GM12878 (cell line): Measurements from ENCODE around the gene STAG1. TPM values are rescaled to one million over a fixed set of nuclear protein-coding genes. Genes with fewer than 3 reads are reported as not detected.
"Not testable (repeated sequence)": the region's sequence is repeated elsewhere in the genome, so short reads cannot be mapped to it uniquely, and the experiment has no call there.

ENCODE experiments used
- ATAC-seq: fragments of 200-7000 bp; cut with Tn5 transposase; 3 replicates; pipeline ENCODE4 v1.9.1; 2020; ENCODE audit warnings: mild to moderate bottlenecking, moderate library complexity
- BruUV-seq: library from RNA; stranded (reverse); fragments of 400-500 nt; replicated peaks from 2 replicates; lab custom pipeline; 2021; lab: Mats Ljungman, UMichigan
- CTCF ChIA-PET: fragments of 300-600 bp; sonication (Branson Sonifier 250); formaldehyde crosslinking; extraction: SDS; loops from one replicate; lab custom pipeline; 2021; ENCODE audit warnings: inconsistent platforms; lab: Yijun Ruan, JAX
- POLR2A ChIA-PET: fragments of 350-600 bp; formaldehyde crosslinking; extraction: SDS; loops from one replicate; lab custom pipeline; 2021; ENCODE audit warnings: inconsistent platforms; lab: Charles Lee
- RAD21 ChIA-PET: fragments of 300-600 bp; sonication (Branson Sonifier 250); formaldehyde crosslinking; loops from one replicate; lab custom pipeline; 2023; ENCODE audit warnings: antibody characterized with exemption; ENCODE audit not compliant: unreplicated experiment; lab: Charles Lee
- SMC1A ChIA-PET: fragments of 300-600 bp; sonication (Branson Sonifier 250); formaldehyde crosslinking; loops from one replicate; lab custom pipeline; 2023; ENCODE audit not compliant: unreplicated experiment, uncharacterized antibody; lab: Charles Lee
- DNase-seq: peaks from one replicate; pipeline ENCODE4 v3.0.0-alpha.2; 2011; ENCODE audit warnings: low read depth, low spot score
- FAIRE-seq: peaks from 3 replicates; lab custom pipeline; 2011; peaks lifted over from hg19 to GRCh38; lab: Jason Lieb, UNC
- H2AFZ ChIP-seq: 2 replicates; pipeline ENCODE4 v1.6.0; 2011; ENCODE audit warnings: low read depth, low read length, control low read depth; ENCODE audit not compliant: control insufficient read depth
- H3K27ac ChIP-seq: 2 replicates; pipeline ENCODE4 v1.5.1; 2011; ENCODE audit warnings: control low read depth; ENCODE audit not compliant: control insufficient read depth, insufficient read depth
- H3K27me3 ChIP-seq, 2 experiments: replicated peaks in 1 of 2; 2 replicates each; pipeline versions ENCODE4 v1.6.0 to v1.6.1; 2011; ENCODE audit warnings: low read length in 1 of 2; ENCODE audit not compliant: control insufficient read depth in 2 of 2, insufficient read depth in 2 of 2
- H3K36me3 ChIP-seq, 2 experiments: 2 replicates each; pipeline ENCODE4 v1.5.1; 2011; ENCODE audit warnings: low read length in 1 of 2; ENCODE audit not compliant: control insufficient read depth in 2 of 2, insufficient read depth in 2 of 2
- H3K4me1 ChIP-seq: 2 replicates; pipeline ENCODE4 v1.6.1; 2011; ENCODE audit warnings: mild to moderate bottlenecking, low read length, moderate library complexity, mixed read lengths; ENCODE audit not compliant: control insufficient read depth, insufficient read depth
- H3K4me2 ChIP-seq: 2 replicates; pipeline ENCODE4 v1.6.0; 2011; ENCODE audit warnings: control low read depth; ENCODE audit not compliant: control insufficient read depth, insufficient read depth
- H3K4me3 ChIP-seq: fragments of 200-600 bp; sonication (generic); 2 replicates; pipeline ENCODE4 v1.5.1; 2016
- H3K79me2 ChIP-seq: 2 replicates; pipeline ENCODE4 v1.6.0; 2011; ENCODE audit warnings: low read length; ENCODE audit not compliant: control insufficient read depth, insufficient read depth
- H3K9ac ChIP-seq: 2 replicates; pipeline ENCODE4 v1.8.0; 2011; ENCODE audit warnings: low read length, control low read depth, mixed read lengths; ENCODE audit not compliant: control insufficient read depth, insufficient read depth
- H3K9me3 ChIP-seq: replicated peaks from 3 replicates; pipeline ENCODE4 v1.5.1; 2011; ENCODE audit warnings: mild to moderate bottlenecking, low read length; ENCODE audit not compliant: control insufficient read depth, insufficient read depth
- H4K20me1 ChIP-seq: 2 replicates; pipeline ENCODE4 v1.6.0; 2011; ENCODE audit not compliant: control insufficient read depth, insufficient read depth
- MXI1 ChIP-seq: fragments of 150-350 bp; IDR thresholded peaks from 2 replicates; pipeline ENCODE4 v1.6.1; 2011; ENCODE audit warnings: low read depth, mild to moderate bottlenecking, inconsistent platforms, low read length, improper control_type of control experiment
- TCF7 ChIP-seq: IDR thresholded peaks from 2 replicates; pipeline ENCODE4 v1.6.1; 2014; ENCODE audit warnings: antibody characterized with exemption, borderline replicate concordance
- WGBS: methylation state at CpG from one replicate; pipeline ENCODE4 v1.1.6; 2016; ENCODE audit warnings: low lambda C conversion rate; ENCODE audit not compliant: insufficient replicate concordance, insufficient coverage; ENCODE audit errors: missing lambda C conversion rate; 5-methylcytosine and 5-hydroxymethylcytosine counted together
- in situ Hi-C: fragments of 300-500 bp; cut with MboI; formaldehyde crosslinking; loops from 9 replicates; pipeline ENCODE4 v1.14.3; 2018; ENCODE audit warnings: mixed read lengths
- intact Hi-C: fragments of 100-400 bp; cut with micrococcal nuclease; formaldehyde crosslinking; loops from one replicate; pipeline ENCODE4 v1.14.2; 2022; ENCODE audit not compliant: unreplicated experiment
- polyA plus RNA-seq, 11 experiments: library from polyadenylated mRNA; depleted of rRNA in 4 of 11; unstranded in 6 of 11; stranded (reverse) in 5 of 11; fragments of >200 nt; fragmentation: Nextera tagmentation in 4 of 11; fragmentation: Illumina TruSeq in 1 of 11; extraction: Ambion mirVana in 4 of 11; extraction: Trizol in 1 of 11; gene quantifications; 1 replicate in 1 of 11; 2 replicates in 10 of 11; pipeline versions ENCODE4 v1.2.1 to v1.2.3, GENCODE V29; 2011 to 2016; ENCODE audit warnings: inconsistent platforms in 2 of 11, missing spikeins in 2 of 11, low read depth in 1 of 11
- total RNA-seq, 4 experiments: library from RNA; depleted of rRNA in 3 of 4; stranded (reverse); fragments of >200 nt in 3 of 4; fragmentation: Illumina TruSeq in 1 of 4; extraction: Trizol in 1 of 4; gene quantifications; 2 replicates each; pipeline versions ENCODE4 v1.2.1 to v1.2.3, GENCODE V29; 2013 to 2021
- TF ChIP-seq, protein P1 (sequence below): fragments of 450-650 bp; conservative IDR thresholded peaks from 2 replicates; pipeline ENCODE4 v1.6.1; 2017; ENCODE audit warnings: mild to moderate bottlenecking, moderate library complexity

Gene STAG1
- total and polyA plus RNA-seq, 10 of the 15 experiments (the other 5 are each of a cell fraction or from before 2014, with no cell fraction given) = 4.4 to 30.1 (median 20.2) TPM

DNA sequence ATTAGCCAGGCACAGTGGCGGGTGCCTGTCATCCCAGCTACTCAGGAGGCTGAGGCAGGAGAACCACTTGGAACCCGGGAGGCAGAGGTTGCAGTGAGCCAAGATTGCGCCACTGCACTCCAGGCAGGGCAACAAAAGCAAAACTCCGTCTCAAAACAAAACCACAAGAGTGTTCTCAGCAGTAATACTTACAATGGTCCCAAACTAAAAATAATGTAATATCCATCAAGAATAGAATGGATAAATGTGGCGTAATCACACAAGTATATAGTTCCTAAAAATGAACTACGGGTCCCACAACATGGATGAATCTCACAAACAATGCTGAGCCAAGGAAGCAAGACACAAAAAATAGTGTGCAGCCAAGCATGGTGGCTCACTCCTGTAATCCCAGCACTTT lies 39.2 kb downstream of the STAG1 start (continued):
- TF ChIP-seq MXI1 = no peak
- TF ChIP-seq, protein P1, sequence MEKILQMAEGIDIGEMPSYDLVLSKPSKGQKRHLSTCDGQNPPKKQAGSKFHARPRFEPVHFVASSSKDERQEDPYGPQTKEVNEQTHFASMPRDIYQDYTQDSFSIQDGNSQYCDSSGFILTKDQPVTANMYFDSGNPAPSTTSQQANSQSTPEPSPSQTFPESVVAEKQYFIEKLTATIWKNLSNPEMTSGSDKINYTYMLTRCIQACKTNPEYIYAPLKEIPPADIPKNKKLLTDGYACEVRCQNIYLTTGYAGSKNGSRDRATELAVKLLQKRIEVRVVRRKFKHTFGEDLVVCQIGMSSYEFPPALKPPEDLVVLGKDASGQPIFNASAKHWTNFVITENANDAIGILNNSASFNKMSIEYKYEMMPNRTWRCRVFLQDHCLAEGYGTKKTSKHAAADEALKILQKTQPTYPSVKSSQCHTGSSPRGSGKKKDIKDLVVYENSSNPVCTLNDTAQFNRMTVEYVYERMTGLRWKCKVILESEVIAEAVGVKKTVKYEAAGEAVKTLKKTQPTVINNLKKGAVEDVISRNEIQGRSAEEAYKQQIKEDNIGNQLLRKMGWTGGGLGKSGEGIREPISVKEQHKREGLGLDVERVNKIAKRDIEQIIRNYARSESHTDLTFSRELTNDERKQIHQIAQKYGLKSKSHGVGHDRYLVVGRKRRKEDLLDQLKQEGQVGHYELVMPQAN = no peak
- TF ChIP-seq TCF7 = no peak
- TF ChIP-seq, all 136 proteins: peak for 0

DNA sequence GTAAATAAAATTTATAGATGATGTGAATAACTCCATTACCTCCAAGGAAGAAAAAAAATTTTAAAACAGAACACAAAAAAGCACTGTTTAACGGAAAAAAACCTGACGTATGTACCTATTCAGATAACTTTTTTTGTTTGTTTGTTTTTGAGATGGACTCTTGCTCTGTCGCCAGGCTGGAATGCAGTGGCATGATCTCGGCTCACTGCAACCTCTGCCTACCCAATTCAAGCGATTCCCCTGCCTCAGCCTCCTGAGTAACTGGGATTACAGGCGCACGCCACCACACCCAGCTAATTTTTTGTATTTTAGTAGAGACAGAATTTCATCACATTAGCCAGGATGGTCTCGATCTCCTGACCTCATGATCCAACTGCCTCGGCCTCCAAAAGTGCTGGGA lies 40.3 kb downstream of the STAG1 start:
- POLR2A ChIA-PET, in situ Hi-C loops: not testable (repeated sequence)

More for the DNA sequence above, 40.3 kb downstream of the STAG1 start:
- H3K36me3 ChIP-seq, H4K20me1 ChIP-seq, H3K9me3 ChIP-seq, H3K4me1 ChIP-seq, H3K9ac ChIP-seq, H3K4me2 ChIP-seq, BruUV-seq, intact Hi-C loops, DNase-seq, H3K4me3 ChIP-seq, CTCF ChIA-PET, H3K27me3 ChIP-seq, FAIRE-seq, H2AFZ ChIP-seq, ATAC-seq, H3K27ac ChIP-seq, RAD21 ChIA-PET: not testable (repeated sequence)
- H3K79me2 ChIP-seq = peaks cover 36% of the 10 kb centered on the region
- 94% methylated on average over 9 of the region's 9 CpGs for WGBS
- SMC1A ChIA-PET = interaction anchor here (0.6 to 0.8 kb wide), 4 partner anchors 9 to 1478 kb away, joined by 3 read pairs; no protein-coding TSS in a partner anchor
